ENCODE data around the gene CEP104. TPM values are rescaled to one million over a fixed set of nuclear protein-coding genes. Genes with fewer than 3 reads are reported as not detected.
A peak's percentile ranks its signal among the peaks of the same experiment; 100 is the strongest.

Gene CEP104
- total and polyA plus RNA-seq, 9 of the 15 experiments (the other 6 are each of a cell fraction or from before 2014, with no cell fraction given): 11.2 to 63.4 (median 42.6) TPM

DNA sequence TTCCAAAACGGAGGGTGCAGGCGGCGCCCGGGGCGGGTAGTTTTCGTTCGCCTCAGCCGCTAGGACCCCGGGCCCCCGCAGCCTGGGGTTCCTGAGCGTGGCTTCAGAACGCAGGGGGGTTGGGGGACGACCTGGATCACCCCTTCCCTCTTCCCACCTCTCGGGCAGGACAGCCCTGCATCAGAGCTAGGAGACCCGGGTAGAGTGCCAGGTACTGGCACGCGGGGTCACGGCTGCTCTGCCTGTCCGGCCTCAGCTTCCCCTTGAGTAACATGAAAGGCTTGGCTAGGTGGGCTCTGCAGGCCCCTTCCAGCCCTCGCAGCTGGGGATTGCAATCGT is 749 bp upstream of the CEP104 start (continued):
- TF ChIP-seq ZNF668 (CRISPR knock-in tag; IDR thresholded peaks at IDR 0.05) (no peak), PCBP2 (IDR thresholded peaks at IDR 0.05; ENCODE audit: low read depth, low read length, poor library complexity, severe bottlenecking) (no peak), HNRNPL (IDR thresholded peaks at IDR 0.05; ENCODE audit: low read depth, low read length) (0 out of 2 replicates have a peak, but pooled peaks have one; percentile 1), ZNF766 (CRISPR knock-in tag; conservative IDR thresholded peaks at IDR 0.05) (no peak), HDAC3 (IDR thresholded peaks at IDR 0.05; ENCODE audit: borderline replicate concordance, partially characterized antibody) (no peak), ZNF354B (CRISPR knock-in tag; IDR thresholded peaks at IDR 0.05) (no peak)
- TF ChIP-seq, protein P1, sequence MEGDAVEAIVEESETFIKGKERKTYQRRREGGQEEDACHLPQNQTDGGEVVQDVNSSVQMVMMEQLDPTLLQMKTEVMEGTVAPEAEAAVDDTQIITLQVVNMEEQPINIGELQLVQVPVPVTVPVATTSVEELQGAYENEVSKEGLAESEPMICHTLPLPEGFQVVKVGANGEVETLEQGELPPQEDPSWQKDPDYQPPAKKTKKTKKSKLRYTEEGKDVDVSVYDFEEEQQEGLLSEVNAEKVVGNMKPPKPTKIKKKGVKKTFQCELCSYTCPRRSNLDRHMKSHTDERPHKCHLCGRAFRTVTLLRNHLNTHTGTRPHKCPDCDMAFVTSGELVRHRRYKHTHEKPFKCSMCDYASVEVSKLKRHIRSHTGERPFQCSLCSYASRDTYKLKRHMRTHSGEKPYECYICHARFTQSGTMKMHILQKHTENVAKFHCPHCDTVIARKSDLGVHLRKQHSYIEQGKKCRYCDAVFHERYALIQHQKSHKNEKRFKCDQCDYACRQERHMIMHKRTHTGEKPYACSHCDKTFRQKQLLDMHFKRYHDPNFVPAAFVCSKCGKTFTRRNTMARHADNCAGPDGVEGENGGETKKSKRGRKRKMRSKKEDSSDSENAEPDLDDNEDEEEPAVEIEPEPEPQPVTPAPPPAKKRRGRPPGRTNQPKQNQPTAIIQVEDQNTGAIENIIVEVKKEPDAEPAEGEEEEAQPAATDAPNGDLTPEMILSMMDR (IDR thresholded peaks at IDR 0.05 in 2 of 3, conservative IDR thresholded peaks at IDR 0.05 in 1 of 3; ENCODE audit: insufficient read depth in 2 of 3, low read depth in 1 of 3, low read length in 3 of 3): no peak
- TF ChIP-seq, protein P2, sequence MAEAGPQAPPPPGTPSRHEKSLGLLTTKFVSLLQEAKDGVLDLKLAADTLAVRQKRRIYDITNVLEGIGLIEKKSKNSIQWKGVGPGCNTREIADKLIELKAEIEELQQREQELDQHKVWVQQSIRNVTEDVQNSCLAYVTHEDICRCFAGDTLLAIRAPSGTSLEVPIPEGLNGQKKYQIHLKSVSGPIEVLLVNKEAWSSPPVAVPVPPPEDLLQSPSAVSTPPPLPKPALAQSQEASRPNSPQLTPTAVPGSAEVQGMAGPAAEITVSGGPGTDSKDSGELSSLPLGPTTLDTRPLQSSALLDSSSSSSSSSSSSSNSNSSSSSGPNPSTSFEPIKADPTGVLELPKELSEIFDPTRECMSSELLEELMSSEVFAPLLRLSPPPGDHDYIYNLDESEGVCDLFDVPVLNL (CRISPR knock-in tag; IDR thresholded peaks at IDR 0.05; ENCODE audit: low read depth): no peak
- TF ChIP-seq, protein P3, sequence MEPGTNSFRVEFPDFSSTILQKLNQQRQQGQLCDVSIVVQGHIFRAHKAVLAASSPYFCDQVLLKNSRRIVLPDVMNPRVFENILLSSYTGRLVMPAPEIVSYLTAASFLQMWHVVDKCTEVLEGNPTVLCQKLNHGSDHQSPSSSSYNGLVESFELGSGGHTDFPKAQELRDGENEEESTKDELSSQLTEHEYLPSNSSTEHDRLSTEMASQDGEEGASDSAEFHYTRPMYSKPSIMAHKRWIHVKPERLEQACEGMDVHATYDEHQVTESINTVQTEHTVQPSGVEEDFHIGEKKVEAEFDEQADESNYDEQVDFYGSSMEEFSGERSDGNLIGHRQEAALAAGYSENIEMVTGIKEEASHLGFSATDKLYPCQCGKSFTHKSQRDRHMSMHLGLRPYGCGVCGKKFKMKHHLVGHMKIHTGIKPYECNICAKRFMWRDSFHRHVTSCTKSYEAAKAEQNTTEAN (CRISPR knock-in tag; IDR thresholded peaks at IDR 0.05): no peak
- TF ChIP-seq, protein P4, sequence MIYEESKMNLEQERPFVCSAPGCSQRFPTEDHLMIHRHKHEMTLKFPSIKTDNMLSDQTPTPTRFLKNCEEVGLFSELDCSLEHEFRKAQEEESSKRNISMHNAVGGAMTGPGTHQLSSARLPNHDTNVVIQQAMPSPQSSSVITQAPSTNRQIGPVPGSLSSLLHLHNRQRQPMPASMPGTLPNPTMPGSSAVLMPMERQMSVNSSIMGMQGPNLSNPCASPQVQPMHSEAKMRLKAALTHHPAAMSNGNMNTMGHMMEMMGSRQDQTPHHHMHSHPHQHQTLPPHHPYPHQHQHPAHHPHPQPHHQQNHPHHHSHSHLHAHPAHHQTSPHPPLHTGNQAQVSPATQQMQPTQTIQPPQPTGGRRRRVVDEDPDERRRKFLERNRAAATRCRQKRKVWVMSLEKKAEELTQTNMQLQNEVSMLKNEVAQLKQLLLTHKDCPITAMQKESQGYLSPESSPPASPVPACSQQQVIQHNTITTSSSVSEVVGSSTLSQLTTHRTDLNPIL (CRISPR knock-in tag; IDR thresholded peaks at IDR 0.05): no peak
